Rectal smooth muscle tissue (tissue), 1 donor: Measurements from ENCODE around the gene PKM.

Source experiments
- H3K27ac ChIP-seq: one replicate; pipeline ENCODE4 v1.7.0; 2013; ENCODE audit warnings: low read depth, low read length, inconsistent platforms
- H3K27me3 ChIP-seq: one replicate; pipeline ENCODE4 v1.7.0; 2013; ENCODE audit warnings: low read length; ENCODE audit not compliant: control insufficient read depth, insufficient read depth
- H3K36me3 ChIP-seq: one replicate; pipeline ENCODE4 v1.7.0; 2013; ENCODE audit warnings: low read length; ENCODE audit not compliant: control insufficient read depth, insufficient read depth
- H3K4me1 ChIP-seq: one replicate; pipeline ENCODE4 v1.7.0; 2013; ENCODE audit warnings: low read length; ENCODE audit not compliant: control insufficient read depth, insufficient read depth
- H3K4me3 ChIP-seq: one replicate; pipeline ENCODE4 v1.7.0; 2013; ENCODE audit warnings: low read length
- H3K9ac ChIP-seq: one replicate; pipeline ENCODE4 v1.7.0; 2013; ENCODE audit warnings: low read length

PKM gene

GRCh38 chr15:72230197-72231065, 559 bp downstream of the PKM start:
- Histone ChIP-seq H3K9ac (peak overlapping the region; percentile 96), H3K27me3 (no peaks in the 10 kb centered on the region), H3K27ac (peak overlapping the region; percentile 91), H3K4me1 (peaks cover 20% of the 10 kb centered on the region), H3K36me3 (no peaks in the 10 kb centered on the region), H3K4me3 (peak overlapping the region; percentile 81)

DNA sequence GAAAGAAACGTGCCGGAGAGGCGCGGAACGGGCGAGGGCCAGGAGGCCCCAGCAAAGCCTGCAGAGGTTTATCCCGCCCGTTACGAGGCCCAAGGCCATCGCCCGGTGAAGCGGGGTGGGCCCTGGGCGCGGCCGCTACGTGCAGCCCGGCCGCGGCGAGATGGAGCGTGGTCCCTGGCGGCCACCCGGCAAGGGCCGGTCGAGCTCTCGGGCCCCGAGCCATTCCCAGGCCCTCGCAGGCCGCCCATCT, 1.1 kb downstream of the PKM start:
- no peaks in the 10 kb centered on the region for H3K36me3 ChIP-seq
- H3K4me1 ChIP-seq = peaks cover 20% of the 10 kb centered on the region

GRCh38 chr15:72229076-72229946, 1.7 kb downstream of the PKM start:
- H3K27me3 ChIP-seq = no peaks in the 10 kb centered on the region
- H3K36me3 ChIP-seq = no peaks in the 10 kb centered on the region
- H3K27ac ChIP-seq = peak overlapping the region; percentile 91
- H3K4me1 ChIP-seq = peaks cover 20% of the 10 kb centered on the region
- H3K9ac ChIP-seq = no peak overlapping the region
- H3K4me3 ChIP-seq = peak overlapping the region; percentile 81

More for the DNA sequence above, 1.1 kb downstream of the PKM start:
- peak overlapping the region; percentile 81 for H3K4me3 ChIP-seq
- H3K9ac ChIP-seq = no peak overlapping the region
- H3K27ac ChIP-seq = peak overlapping the region; percentile 91
- H3K27me3 ChIP-seq = no peaks in the 10 kb centered on the region

DNA sequence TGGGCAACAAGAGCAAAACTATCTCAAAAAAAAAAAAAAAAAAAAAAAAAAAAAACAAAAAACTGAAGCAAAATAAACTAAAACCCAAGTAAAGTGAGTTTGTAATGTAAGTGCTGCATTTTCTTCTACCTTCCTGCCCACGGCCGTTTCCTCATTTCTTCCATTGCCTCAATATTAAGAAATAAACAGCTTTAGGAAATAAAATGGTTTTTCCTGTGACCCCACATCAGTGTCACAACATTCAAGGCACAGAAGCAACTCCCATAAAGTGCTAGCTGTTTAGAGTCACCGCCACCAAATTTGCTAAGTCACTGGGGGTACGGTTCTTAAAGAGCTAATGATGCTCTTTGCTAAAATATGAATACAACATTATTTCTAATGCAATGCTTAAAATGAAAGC, 3.3 kb downstream of the PKM start:
- H3K36me3 ChIP-seq = no peaks in the 10 kb centered on the region
- H3K9ac ChIP-seq = no peak overlapping the region
- H3K27me3 ChIP-seq = no peaks in the 10 kb centered on the region
- H3K4me3 ChIP-seq = peak overlapping the region; percentile 9
- H3K4me1 ChIP-seq = peaks cover 20% of the 10 kb centered on the region
- H3K27ac ChIP-seq = peak overlapping the region; percentile 44

- H3K9ac ChIP-seq = no peak overlapping the region
- no peak overlapping the region for H3K4me3 ChIP-seq
- H3K36me3 ChIP-seq = no peaks in the 10 kb centered on the region
- H3K27ac ChIP-seq = peak overlapping the region; percentile 60
- H3K27me3 ChIP-seq = no peaks in the 10 kb centered on the region
- peaks cover 24% of the 10 kb centered on the region for H3K4me1 ChIP-seq
Observed at GRCh38 chr15:72227192-72227586, 3.8 kb downstream of the PKM start.

GRCh38 chr15:72223278-72223677, 7.7 kb downstream of the PKM start:
- no peak overlapping the region for H3K27ac ChIP-seq
- H3K36me3 ChIP-seq = peaks cover 8% of the 10 kb centered on the region
- H3K27me3 ChIP-seq = no peaks in the 10 kb centered on the region
- no peak overlapping the region for H3K9ac ChIP-seq
- peaks cover 11% of the 10 kb centered on the region for H3K4me1 ChIP-seq
- no peak overlapping the region for H3K4me3 ChIP-seq

GRCh38 chr15:72222393-72222792, 8.6 kb downstream of the PKM start:
- H3K27me3 ChIP-seq = no peaks in the 10 kb centered on the region
- H3K4me3 ChIP-seq = no peak overlapping the region
- H3K27ac ChIP-seq = peak overlapping the region; percentile 2
- peaks cover 9% of the 10 kb centered on the region for H3K36me3 ChIP-seq
- H3K9ac ChIP-seq = no peak overlapping the region
- H3K4me1 ChIP-seq = peaks cover 11% of the 10 kb centered on the region

DNA sequence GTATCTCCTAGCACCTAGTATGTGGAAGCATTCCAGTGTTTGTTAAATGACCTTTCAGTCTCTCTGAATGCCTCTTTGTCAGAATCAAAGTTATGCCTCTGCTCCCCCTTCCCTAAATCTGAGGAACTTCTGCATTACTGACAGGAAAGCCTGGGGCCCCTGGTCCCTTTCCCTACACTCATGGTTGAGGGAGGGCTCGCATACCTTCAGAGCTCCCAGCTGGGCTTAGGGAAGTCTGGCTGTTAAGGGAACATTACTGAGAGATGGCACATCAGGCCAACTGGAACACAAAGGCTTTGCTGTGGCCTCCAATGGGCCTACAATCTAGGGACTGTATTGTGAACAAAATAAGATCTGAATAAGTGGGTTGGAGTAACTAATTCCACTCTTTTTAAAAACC, 10.3 kb downstream of the PKM start:
- H3K27me3 ChIP-seq = no peaks in the 10 kb centered on the region
- H3K27ac ChIP-seq = no peak overlapping the region
- peaks cover 4% of the 10 kb centered on the region for H3K4me1 ChIP-seq
- H3K9ac ChIP-seq = no peak overlapping the region
- H3K36me3 ChIP-seq = peaks cover 16% of the 10 kb centered on the region
- H3K4me3 ChIP-seq = no peak overlapping the region

- no peak overlapping the region for H3K9ac ChIP-seq
- H3K4me1 ChIP-seq = peaks cover under 1% of the 10 kb centered on the region
- peaks cover 19% of the 10 kb centered on the region for H3K36me3 ChIP-seq
- no peak overlapping the region for H3K27ac ChIP-seq
- H3K27me3 ChIP-seq = no peaks in the 10 kb centered on the region
- no peak overlapping the region for H3K4me3 ChIP-seq
Observed at GRCh38 chr15:72217216-72217615, 13.8 kb downstream of the PKM start.

GRCh38 chr15:72216079-72216478, 14.9 kb downstream of the PKM start:
- no peak overlapping the region for H3K27ac ChIP-seq
- no peaks in the 10 kb centered on the region for H3K27me3 ChIP-seq
- peaks cover 19% of the 10 kb centered on the region for H3K36me3 ChIP-seq
- no peak overlapping the region for H3K4me3 ChIP-seq
- no peaks in the 10 kb centered on the region for H3K4me1 ChIP-seq
- no peak overlapping the region for H3K9ac ChIP-seq

DNA sequence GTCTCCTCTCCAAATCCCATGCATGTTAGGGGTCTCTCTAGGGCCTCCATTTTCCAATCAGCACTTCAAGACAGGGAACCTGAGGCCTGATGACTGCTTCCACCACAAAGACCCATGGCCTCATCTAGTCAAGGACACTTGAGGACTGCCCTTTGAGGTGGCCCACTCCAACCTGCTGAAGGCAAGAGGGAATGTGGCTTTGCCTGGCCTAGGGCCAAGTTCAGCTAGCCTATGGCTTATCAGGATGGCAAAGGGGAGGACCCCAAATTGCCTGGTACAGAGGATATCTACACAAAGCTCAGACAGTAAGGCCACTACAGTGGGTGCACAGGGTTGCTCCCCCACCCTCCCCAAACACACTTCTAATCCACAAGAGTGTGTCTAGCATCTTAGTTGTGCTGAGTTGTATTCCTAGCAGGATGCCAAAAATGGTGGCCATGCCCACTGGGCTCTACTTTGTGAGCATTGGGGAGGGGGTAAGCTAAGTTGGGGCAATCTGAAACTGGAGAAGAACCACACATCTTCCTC, 23.4 kb downstream of the PKM start:
- Histone ChIP-seq H3K27ac (no peak overlapping the region), H3K4me3 (no peak overlapping the region), H3K9ac (no peak overlapping the region), H3K36me3 (peaks cover 69% of the 10 kb centered on the region), H3K27me3 (no peaks in the 10 kb centered on the region), H3K4me1 (peaks cover 7% of the 10 kb centered on the region)

- no peak overlapping the region for H3K27ac ChIP-seq
- H3K9ac ChIP-seq = no peak overlapping the region
- H3K27me3 ChIP-seq = no peaks in the 10 kb centered on the region
- peaks cover 77% of the 10 kb centered on the region for H3K36me3 ChIP-seq
- H3K4me3 ChIP-seq = no peak overlapping the region
- peaks cover 7% of the 10 kb centered on the region for H3K4me1 ChIP-seq
Observed at GRCh38 chr15:72206677-72207000, 24.4 kb downstream of the PKM start.
